Activated CD4-positive, CD25-positive, alpha-beta regulatory T cell treated with anti-CD3 and anti-CD28 coated beads, Interleukin-2, amount 50 U/mL, for 72 hours (primary cell): ENCODE measurements around the gene PIWIL4.
"Not testable (repeated sequence)": the region's sequence is repeated elsewhere in the genome, so short reads cannot be mapped to it uniquely, and the experiment has no call there.

Experiments used
- DNase-seq: peaks from one replicate; pipeline ENCODE4 v3.0.0; 2021

PIWIL4 gene

DNA sequence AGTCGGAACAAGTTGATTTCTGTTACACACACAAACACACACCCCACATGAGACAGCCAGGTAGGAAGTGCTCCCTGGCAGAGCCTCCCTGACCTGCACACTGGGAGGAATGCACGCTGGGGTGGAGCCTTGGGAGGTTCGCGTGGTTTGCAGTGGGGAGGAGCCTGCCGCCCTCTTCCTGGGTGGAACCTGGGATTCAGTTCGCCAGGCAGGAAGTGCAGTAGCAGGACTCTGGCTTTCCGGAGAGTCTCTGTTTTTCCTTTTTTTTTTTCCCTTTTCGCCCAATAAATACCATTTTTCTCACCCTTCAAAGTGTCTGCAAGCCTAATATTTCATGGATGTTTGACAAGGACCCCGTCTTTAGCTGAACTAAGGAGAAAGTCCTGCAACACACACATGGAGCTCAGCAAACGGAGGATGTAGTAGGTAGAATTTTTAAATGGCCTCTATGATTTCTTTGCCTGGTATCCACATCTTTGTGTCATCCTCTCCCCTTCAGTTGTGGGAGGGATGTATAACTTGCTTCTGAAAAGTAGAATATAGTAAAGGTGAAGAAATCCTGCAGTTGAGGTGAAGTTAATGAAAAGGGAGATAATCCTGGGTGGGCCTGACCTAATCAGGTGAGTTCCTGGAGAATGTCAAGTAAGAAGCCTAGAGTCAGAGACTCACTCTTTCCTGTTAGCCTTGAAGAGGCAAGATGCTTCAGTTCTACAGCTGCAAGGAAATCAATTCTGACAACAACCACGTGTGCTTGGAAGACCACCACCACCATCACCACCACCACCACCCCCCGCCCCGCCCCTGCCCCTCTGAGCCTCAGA lies 72.9 kb downstream of the PIWIL4 start:
- DNase-seq, result no peak

DNA sequence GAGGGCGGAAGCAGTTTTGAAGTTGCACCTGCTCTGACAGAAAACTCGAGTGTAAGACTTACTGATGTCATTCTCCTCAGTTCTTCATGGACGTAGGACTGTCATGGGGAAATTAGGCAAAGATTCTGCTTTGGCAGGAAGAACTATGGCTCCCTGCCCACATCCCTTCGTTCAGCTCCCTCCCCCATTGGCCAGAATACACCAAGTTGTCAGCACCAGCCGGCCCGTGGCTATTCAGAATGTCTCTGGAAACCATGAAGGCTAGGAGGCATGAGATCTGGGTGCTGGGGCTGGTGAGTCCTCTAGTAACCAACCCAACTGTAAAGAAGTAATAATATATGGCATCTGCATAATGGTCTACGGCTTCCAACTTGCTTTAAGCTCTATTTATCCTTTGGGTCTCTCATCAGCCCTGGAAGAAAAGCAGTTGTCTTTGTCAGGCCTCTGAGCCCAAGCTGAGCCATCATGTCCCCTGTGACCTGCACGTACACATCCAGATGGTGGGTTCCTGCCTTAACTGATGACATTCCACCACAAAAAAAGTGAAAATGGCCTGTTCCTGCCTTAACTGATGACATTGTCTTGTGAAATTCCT lies 74.1 kb downstream of the PIWIL4 start:
- no peak for DNase-seq

DNA sequence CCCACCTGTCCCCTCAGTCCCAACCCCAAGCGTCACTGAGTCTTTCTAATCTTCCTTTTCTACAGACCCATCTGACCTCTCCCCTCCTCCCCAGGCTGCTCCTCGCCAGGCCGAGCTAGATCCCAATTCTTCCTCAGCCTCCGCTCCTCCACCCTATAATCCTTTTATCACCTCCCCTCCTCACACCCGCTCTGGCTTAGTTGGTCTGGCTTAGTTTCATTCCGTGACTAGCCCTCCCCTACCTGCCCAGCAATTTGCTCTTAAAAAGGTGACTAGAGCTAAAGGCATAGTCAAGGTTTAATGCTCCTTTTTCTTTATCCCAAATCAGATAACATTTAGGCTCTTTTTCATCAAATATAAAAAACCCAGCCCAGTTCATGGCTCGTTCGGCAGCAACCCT lies 76.0 kb downstream of the PIWIL4 start:
- not testable (repeated sequence) for DNase-seq

DNA sequence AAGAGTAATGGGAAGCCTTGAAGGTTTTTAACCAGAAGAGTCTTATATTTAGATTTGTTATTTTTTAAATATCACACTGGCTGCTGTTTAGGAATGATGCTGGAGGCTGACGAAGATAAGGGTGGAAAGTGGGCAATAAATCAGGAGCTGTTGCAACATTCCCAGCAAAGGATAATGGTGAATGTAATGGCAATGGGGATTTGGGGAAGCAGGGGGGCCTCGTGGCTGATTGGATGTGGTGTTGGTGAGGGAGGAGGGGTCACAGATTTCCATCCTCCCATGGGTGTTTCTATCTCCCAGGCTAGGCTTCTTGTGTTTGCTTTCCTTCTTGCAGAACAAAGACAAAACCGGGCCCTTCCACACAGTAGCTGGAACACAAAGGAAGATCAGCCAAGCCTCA lies 80.8 kb downstream of the PIWIL4 start:
- DNase-seq, result no peak

DNA sequence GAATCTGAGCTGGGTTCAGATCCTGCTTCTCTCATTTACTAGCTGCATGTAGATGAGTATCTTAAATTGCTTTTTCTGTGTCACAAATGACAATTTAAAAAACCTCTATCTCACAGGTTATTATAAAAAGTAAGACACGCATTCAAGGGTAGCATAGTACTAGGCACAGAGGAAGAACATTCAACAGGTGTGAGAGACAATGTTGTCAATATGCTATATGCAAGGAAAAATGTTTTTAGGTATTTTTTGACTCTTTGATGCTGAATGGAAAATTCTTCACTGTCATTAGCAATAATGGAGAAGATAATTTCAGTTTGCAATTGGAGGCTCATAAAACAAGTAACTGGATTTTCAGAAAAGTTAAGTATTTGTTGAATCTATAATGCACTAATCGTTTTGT lies 81.6 kb downstream of the PIWIL4 start:
- DNase-seq, result no peak

- no peak for DNase-seq
Observed at GRCh38 chr11:94649254-94649653, 82.1 kb downstream of the PIWIL4 start.

DNA sequence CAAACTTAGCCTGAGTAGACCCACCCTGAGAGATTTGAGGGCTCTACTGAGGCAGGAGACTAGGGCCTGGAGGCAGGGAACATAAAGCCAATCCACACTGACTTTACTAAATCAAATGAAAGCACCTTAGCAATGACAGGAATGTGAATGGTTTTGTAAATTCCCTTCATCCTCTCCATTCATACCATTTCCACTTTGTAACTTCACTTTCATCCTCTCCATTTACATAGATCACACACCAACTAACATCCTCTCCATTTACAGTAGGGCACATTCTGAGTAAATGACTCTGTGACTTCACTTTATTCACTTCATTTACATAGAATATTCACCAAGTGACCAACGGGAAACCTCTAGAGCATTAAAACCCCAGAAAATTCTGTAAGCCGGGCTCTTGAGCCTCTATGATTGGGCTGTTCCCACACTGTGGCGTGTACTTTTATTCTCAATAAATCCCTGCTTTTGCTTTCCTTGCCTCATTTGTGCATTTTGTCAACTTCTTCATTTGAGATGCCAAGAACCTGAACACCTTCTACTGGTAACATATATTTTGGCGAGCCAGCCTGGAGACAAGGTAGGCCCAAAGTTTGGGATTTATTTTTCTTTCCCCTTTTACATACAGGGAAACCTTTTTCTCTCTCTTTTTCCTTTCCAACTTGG lies 82.9 kb downstream of the PIWIL4 start:
- no peak for DNase-seq

- DNase-seq, result no peak
Observed at GRCh38 chr11:94650756-94651155, 83.6 kb downstream of the PIWIL4 start.

- DNase-seq, result no peak
Observed at GRCh38 chr11:94652735-94653284, 85.6 kb downstream of the PIWIL4 start.

GRCh38 chr11:94653561-94653960 lies 86.4 kb downstream of the PIWIL4 start:
- no peak for DNase-seq

GRCh38 chr11:94654201-94654600 lies 87.0 kb downstream of the PIWIL4 start:
- no peak for DNase-seq

DNA sequence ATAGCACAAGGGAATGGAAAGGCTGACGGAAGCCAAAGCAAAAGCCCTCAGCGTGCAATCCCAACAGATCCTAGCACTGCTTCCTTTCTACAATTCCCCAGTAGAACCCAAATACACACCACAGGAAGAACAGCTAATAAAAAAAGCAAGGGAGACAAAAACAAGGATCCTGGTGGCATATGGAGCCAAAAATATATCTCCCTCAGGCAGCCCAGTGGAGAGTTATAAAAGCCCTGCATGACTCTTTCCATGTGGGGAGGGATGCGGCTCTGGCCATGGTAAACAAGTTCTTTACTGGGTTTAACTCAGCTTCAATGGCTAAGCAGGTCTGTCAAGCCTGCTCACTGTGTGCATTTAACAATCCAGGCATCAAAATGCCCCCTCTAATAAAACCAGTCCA lies 88.1 kb downstream of the PIWIL4 start:
- DNase-seq, result no peak

DNA sequence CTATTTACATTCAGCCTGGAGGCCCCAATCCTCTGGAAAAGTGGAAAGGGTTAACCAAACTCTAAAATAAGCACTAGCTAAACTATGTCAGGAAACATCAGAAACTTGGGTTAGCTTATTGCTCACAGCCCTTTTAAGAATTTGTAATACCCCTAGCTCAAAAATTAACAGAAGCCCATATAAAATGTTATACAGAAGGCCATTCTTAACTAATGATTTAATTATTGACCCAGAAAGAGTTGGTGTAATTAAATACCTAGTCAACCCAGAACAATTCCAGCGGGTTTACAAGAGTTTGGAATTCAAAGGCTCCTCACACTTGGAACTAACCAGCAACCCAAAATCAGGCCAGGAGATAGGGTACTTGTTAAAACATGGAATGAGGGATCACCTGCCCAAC lies 88.8 kb downstream of the PIWIL4 start:
- DNase-seq, result no peak

GRCh38 chr11:94656968-94657367 lies 89.8 kb downstream of the PIWIL4 start:
- DNase-seq, result no peak

- no peak for DNase-seq
Observed at GRCh38 chr11:94657629-94658028, 90.5 kb downstream of the PIWIL4 start.

DNA sequence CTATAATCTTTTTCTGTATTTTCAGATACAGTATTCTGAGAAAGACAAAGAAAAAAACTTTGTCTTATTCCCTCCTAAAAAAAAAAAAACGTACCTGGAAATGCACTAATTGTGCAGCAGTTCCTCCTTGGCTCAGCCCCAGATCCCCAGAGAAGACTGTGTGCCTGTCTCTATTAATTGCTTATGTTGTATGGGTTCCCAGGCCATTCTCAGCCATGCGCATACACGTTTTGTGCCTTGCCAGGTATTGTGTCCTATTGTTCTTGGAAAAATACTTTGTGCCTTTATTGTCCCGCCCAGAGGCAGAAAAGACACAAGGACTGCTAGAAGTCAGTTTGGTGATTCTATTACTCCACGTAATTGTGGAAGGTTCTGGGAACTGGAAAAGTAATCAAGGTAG lies 91.2 kb downstream of the PIWIL4 start:
- DNase-seq, result no peak

DNA sequence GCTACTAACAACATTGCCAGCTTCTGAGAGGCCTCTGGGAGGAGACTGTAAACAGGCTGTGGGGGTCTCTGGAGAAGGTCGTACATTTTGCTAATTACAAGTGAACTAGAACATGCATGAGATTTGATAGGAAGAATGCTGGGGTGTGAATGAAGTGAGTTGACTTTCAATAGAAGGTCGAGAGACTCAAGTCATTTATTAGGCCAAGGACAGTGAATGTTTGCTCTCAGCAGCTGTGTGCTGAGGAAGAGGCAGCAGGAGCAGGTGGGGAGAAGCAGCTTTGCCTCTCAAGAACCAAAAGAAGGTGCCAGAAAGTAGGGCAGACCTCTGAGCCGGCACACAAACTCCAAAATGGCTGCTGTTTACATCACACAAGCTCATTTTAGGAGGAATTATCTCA lies 91.7 kb downstream of the PIWIL4 start:
- no peak for DNase-seq

DNA sequence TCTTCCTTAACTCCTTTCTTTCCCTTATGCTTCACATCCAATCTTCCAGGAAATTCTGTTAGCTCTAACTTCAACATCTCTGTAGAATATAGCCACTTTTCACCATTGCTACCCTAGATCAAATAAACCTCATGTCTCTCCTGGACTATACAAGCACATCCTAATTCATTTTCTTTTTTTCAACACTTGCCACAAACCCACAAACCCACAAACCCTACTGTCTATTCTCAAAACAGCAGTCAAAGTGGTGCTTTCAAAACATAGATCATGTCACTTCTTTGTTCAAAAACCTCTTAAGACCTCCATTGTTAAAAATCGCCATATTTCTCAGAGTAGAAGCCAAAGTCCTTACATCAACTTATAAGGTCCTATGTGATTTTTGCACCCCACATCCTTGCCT lies 94.3 kb downstream of the PIWIL4 start:
- no peak for DNase-seq

DNA sequence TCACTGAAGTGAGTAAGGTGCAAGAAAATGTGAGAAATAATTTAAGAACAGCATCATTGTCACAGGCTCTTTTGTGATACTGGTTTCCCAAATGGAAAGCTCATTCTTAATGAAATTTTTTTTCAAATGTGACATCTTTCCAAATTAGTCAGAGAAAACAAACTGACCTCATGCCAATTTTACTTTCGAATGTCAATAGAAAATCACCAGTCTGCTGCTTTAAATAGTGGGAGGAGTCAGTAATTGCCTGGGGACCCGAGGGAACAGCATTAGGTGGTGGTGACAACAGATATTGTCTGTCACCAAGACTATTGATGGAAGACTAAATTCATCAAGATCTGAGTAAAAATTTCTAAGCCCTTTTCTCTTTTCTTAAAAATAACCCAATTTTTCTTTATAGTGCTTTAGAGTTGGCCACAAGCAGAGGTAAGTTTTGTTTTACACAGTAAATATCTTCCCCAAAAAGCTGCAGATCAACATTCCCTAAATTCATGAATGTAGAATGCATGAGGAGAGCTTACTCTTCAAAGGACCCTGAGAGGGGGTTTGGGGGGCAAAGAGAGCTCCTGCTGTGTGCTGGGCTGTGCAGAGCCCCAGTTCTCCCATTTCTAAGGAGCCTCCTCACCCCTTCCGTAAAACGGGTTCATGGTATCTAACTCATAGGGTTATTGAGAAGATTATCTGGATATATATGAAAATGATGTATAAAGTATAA lies 95.1 kb downstream of the PIWIL4 start:
- no peak for DNase-seq

DNA sequence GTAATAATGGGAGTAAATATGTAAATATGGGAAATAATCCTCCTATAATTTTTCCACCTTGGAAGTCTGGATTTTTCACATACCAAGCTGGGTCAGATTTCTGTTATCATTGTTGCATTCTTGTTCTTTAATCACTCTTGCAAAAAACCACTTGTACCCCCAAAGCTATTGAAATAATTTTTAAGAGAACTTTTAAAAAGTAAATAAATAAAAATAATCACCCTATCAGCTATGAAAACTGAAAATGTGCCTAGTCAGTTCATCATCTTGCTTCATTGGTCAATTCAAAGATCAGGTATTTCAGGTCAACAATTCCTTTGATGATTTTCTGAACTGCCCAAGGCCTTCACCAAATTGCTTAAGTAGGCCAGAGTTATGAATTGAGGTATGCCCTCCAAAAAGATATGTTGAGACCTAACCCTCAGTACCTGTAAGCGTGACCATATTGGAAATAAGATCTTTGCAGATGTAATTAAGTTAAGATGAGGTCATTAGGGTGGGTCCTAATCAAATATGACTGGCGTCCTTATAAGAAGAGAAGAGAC lies 95.8 kb downstream of the PIWIL4 start:
- DNase-seq, result no peak

- no peak for DNase-seq
Observed at GRCh38 chr11:94664346-94664745, 97.2 kb downstream of the PIWIL4 start.

DNA sequence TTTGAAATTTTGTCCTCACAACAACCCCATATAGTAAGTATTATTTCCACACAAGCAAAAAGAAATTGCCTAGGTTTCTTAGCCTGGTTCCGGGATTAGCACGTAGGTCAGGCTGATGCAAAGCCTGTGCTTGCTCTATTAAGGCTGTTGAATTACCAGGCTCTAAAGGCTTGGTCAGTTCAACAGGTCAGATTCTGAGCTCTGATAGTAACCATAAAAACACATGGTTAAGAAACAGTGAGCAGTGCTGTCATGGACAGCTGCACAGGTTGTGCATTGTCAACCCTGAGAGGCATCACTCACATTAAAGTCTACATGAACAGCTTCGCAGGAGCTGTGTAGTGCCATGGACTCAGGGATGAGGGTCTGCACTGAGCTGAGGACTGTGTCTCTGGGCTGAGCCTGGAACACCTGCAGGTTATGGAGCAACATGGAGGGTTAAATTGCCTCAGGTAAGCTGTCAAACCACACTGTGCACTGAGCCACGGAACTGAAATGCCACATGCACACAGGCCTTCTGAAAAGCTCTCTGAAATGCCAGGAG lies 98.0 kb downstream of the PIWIL4 start:
- DNase-seq, result no peak
